ENCODE data around the gene DPY19L3.

GRCh38 chr19:32362318-32362691 is 43.3 kb upstream of the DPY19L3 start:
- TF ChIP-seq CTCF (IDR thresholded peaks at IDR 0.05 in 4 of 5, conservative IDR thresholded peaks at IDR 0.05 in 1 of 5) = no peak
- no peak for TF ChIP-seq POLR2A (IDR thresholded peaks at IDR 0.05)
